Stomach (tissue), 9 donors: ENCODE results near the gene STX4. TPM values are rescaled to one million over a fixed set of nuclear protein-coding genes. Genes with fewer than 3 reads are reported as not detected.

Experiments used
- DNase-seq, 2 donors: peaks; one replicate each; pipeline versions ENCODE4 v3.0.0 to v3.0.0-alpha.2; 2013 to 2019
- H3K27ac ChIP-seq, 5 donors: fragments of 200-600 bp in 4 of 5; sonication (generic) in 4 of 5; one replicate each; pipeline ENCODE4 v1.5.1; 2013 to 2019; ENCODE audit warnings: mild to moderate bottlenecking in 1 of 5, moderate library complexity in 1 of 5
- H3K27me3 ChIP-seq, 3 donors: fragments of 200-600 bp; sonication (generic); one replicate each; pipeline ENCODE4 v1.5.1; 2017 to 2019; ENCODE audit warnings: mixed run types in 1 of 3
- H3K36me3 ChIP-seq, 4 donors: fragments of 200-600 bp; sonication (generic); 1 replicate in 3 of 4; 2 replicates in 1 of 4; pipeline ENCODE4 v1.5.1; 2016 to 2019
- H3K4me1 ChIP-seq, 4 donors: fragments of 200-600 bp; sonication (generic); one replicate each; pipeline ENCODE4 v1.5.1; 2016 to 2019
- H3K4me3 ChIP-seq, 4 donors: fragments of 200-600 bp; sonication (generic) in 3 of 4; one replicate each; pipeline ENCODE4 v1.5.1; 2016 to 2019; ENCODE audit warnings: mild to moderate bottlenecking in 1 of 4
- H3K9me3 ChIP-seq, 4 donors: fragments of 200-600 bp; sonication (generic); one replicate each; pipeline ENCODE4 v1.5.1; 2016 to 2019
- EP300 ChIP-seq: sonication (generic); formaldehyde crosslinking; IDR thresholded peaks from one replicate; pipeline ENCODE4 v1.6.1; 2017; ENCODE audit warnings: antibody characterized with exemption
- POLR2A ChIP-seq, 4 donors: fragments of 450-650 bp; IDR thresholded peaks; one replicate each; pipeline ENCODE4 v1.6.1; 2016; ENCODE audit warnings: antibody characterized with exemption in 4 of 4, control low read depth in 2 of 4, mild to moderate bottlenecking in 1 of 4, moderate library complexity in 1 of 4
- POLR2AphosphoS5 ChIP-seq, 3 donors: sonication (generic); formaldehyde crosslinking; IDR thresholded peaks; one replicate each; pipeline ENCODE4 v1.6.1; 2016; ENCODE audit warnings: antibody characterized with exemption in 3 of 3
- WGBS, 5 donors: extraction: QIAGEN DNeasy Blood & Tissue Kit in 3 of 5; methylation state at CpG; one replicate each; pipeline versions ENCODE4 v1.1.5 to v1.1.7; 2013 to 2018; 5-methylcytosine and 5-hydroxymethylcytosine counted together
- intact Hi-C: fragments of 100-400 bp; cut with DNase I; formaldehyde crosslinking; loops from one replicate; pipeline ENCODE4 v1.15.1; 2023; ENCODE audit warnings: low total_unique reads
- polyA plus RNA-seq, 3 donors: library from polyadenylated mRNA; stranded (reverse); fragments of 200-250 nt; gene quantifications; one replicate each; pipeline ENCODE4 v1.2.3, GENCODE V29; 2013
- total RNA-seq, 5 donors: library from RNA; depleted of rRNA; stranded (reverse); fragments of >200 nt; gene quantifications; one replicate each; pipeline versions ENCODE4 v1.1.0 to v1.2.3, GENCODE V29; 2014 to 2016
- TF ChIP-seq, protein P1 (sequence below), 7 experiments: fragments of 450-650 bp in 4 of 7; fragments of 200-600 bp in 3 of 7; sonication (generic) in 3 of 7; IDR thresholded peaks; one replicate each; pipeline ENCODE4 v1.5.1; 2016 to 2019; ENCODE audit warnings: antibody characterized with exemption in 7 of 7, control low read depth in 2 of 7, mild to moderate bottlenecking in 1 of 7
- donor health status: healthy with polysubstance abuse.
- donor health status: Bipolar disorder and iron deficiency.
- donor health status: healthy.

Gene STX4
- total and polyA plus RNA-seq, 8 donors = 13.8 to 254 (median 60.2) TPM

DNA sequence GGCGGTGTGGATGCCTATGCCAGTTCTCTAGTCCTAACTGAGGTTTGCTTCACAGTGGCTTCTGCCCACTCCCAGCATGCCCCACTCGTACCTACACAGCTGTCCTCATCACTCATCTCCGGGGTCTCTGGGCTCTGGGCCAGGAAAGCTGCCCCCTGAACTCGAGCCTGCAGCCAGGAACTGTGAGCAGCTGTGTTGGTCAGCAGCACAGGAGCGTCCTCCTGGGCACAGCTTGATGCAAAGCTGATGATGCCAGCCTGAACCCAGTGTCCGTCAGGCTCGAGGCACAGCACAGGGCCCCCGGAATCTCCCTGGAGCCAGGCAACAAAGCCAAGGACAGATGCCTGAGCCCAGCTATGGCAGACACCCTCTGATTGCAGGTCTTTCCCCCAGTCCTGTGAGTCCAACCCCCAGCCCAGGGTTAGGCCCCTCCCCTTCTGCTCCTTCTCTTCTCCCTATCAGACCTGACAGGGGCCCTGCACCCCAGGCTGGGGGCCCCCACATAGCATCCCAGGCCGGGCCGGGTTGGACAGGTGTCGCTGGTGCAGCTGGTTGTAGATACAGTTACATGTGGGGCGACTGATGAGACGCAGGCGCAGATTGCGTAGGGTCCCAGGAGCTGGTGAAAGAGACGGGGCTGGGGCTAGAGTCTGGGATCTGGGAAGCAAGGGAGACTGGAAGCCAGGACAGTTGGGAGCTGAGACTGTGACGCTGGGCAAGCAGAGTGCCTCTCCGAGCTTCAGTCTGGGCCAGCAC is 52.7 kb downstream of the STX4 start:
- intact Hi-C loops = no loop called here
- TF ChIP-seq, protein P1, sequence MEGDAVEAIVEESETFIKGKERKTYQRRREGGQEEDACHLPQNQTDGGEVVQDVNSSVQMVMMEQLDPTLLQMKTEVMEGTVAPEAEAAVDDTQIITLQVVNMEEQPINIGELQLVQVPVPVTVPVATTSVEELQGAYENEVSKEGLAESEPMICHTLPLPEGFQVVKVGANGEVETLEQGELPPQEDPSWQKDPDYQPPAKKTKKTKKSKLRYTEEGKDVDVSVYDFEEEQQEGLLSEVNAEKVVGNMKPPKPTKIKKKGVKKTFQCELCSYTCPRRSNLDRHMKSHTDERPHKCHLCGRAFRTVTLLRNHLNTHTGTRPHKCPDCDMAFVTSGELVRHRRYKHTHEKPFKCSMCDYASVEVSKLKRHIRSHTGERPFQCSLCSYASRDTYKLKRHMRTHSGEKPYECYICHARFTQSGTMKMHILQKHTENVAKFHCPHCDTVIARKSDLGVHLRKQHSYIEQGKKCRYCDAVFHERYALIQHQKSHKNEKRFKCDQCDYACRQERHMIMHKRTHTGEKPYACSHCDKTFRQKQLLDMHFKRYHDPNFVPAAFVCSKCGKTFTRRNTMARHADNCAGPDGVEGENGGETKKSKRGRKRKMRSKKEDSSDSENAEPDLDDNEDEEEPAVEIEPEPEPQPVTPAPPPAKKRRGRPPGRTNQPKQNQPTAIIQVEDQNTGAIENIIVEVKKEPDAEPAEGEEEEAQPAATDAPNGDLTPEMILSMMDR (IDR thresholded peaks at IDR 0.05) = no peak
- TF ChIP-seq POLR2A (IDR thresholded peaks at IDR 0.05) = no peak
- Histone ChIP-seq H3K4me1 (peaks cover 0 to 29% (median 20%) of the 10 kb centered on the region in 4 donors), H3K9me3 (no peaks in the 10 kb centered on the region), H3K36me3 (peaks cover 13 to 100% (median 91%) of the 10 kb centered on the region in 4 donors), H3K27me3 (no peaks in the 10 kb centered on the region), H3K4me3 (no peak overlapping the region), H3K27ac (no peak overlapping the region)
- no peak for DNase-seq
- 83 to 87% (median 85%) methylated on average over 17 to 18 of the region's 18 CpGs for WGBS, 5 donors

DNA sequence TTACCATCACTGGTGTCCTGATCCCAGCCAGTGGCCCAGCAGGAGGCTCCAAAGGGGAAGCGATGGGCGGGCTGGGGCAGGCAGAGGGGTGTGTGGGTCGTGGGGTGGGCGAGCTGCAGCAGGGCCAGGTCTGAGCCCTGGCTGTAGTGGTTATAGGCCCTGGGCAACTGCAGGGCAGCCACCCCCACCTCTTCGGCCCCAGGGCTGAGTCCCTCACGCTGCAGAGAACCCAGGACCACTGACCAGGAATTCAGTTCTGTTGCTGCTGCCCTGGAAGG is 53.2 kb downstream of the STX4 start:
- Histone ChIP-seq H3K4me1 (peaks cover 0 to 24% (median 14%) of the 10 kb centered on the region in 4 donors), H3K4me3 (no peak overlapping the region), H3K9me3 (no peaks in the 10 kb centered on the region), H3K27ac (no peak overlapping the region), H3K27me3 (no peaks in the 10 kb centered on the region), H3K36me3 (peaks cover 10 to 100% (median 90%) of the 10 kb centered on the region in 4 donors)
- TF ChIP-seq, protein P1 (IDR thresholded peaks at IDR 0.05) = no peak
- TF ChIP-seq POLR2A (IDR thresholded peaks at IDR 0.05) (no peak), EP300 (no peak), POLR2AphosphoS5 (IDR thresholded peaks at IDR 0.05) (no peak)
- DNase-seq = no peak
- 66 to 100% (median 83%) methylated on average over 2 to 6 of the region's 6 CpGs for WGBS, 5 donors
- intact Hi-C loops = no loop called here

DNA sequence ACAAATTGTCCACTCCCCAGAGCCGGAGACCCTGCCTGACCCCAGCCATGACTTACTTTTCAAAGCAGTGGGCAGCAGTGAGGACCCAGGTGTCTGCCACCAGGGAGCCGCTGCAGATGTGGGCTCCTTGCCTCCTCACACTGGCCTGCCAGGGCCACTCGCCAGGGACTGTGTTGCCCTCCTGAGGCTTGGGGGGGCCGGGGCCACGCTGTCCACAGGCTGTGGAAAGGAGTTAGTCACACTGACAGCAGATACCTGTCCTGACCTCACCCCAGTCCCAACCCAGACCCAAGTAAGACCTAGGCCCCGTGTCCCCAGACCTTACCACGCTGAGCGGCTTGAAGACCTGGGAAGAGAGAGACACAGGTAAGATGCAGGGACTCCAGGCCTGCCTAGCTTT is 54.1 kb downstream of the STX4 start:
- 85 to 95% (median 89%) methylated on average over 7 to 8 of the region's 8 CpGs for WGBS, 5 donors
- Histone ChIP-seq H3K27ac (no peak overlapping the region), H3K4me1 (peaks cover 0 to 14% (median 7%) of the 10 kb centered on the region in 4 donors), H3K4me3 (no peak overlapping the region), H3K9me3 (no peaks in the 10 kb centered on the region), H3K27me3 (no peaks in the 10 kb centered on the region), H3K36me3 (peaks cover 10 to 92% (median 82%) of the 10 kb centered on the region in 4 donors)
- DNase-seq = no peak
- no peak for TF ChIP-seq POLR2A (IDR thresholded peaks at IDR 0.05)
- no peak for TF ChIP-seq POLR2AphosphoS5 (IDR thresholded peaks at IDR 0.05)
- no peak for TF ChIP-seq EP300
- TF ChIP-seq, protein P1 (IDR thresholded peaks at IDR 0.05) = no peak
- intact Hi-C loops = no loop called here

DNA sequence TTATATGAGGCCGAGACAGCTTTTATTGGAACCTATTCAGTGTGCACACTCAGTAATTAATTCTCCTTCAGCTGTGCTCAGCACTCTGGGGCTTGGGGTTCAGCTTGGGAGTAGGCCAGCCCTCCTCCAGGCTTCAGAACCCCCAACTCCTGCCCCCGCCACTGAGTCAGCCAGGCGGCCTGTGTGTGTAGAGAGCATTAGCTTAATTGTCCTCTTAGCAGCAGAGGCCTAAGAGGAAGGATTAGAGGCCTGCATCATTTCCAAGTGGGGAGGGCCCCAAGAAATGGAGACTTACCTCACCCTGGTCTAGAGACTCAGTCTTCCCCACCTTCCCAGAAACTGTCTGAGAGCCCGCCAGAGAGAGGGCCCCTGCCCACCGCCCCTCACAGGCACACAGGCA is 54.6 kb downstream of the STX4 start:
- Histone ChIP-seq H3K27ac (no peak overlapping the region), H3K27me3 (no peaks in the 10 kb centered on the region), H3K36me3 (peaks cover 10 to 87% (median 77%) of the 10 kb centered on the region in 4 donors), H3K4me1 (peaks cover 2 to 16% (median 7%) of the 10 kb centered on the region in 4 donors), H3K4me3 (no peak overlapping the region), H3K9me3 (no peaks in the 10 kb centered on the region)
- intact Hi-C loops = no loop called here
- TF ChIP-seq EP300 (no peak), POLR2A (IDR thresholded peaks at IDR 0.05) (no peak), POLR2AphosphoS5 (IDR thresholded peaks at IDR 0.05) (no peak)
- TF ChIP-seq, protein P1 (IDR thresholded peaks at IDR 0.05) = no peak
- WGBS, 5 donors = 71 to 82% (median 74%) methylated on average over 5 of the region's 5 CpGs
- DNase-seq = no peak
